GM21786 (cell line): ENCODE measurements around the gene INTS15.

ENCODE experiments used
- ATAC-seq: cut with Tn5 transposase; IDR thresholded peaks from one replicate; pipeline ENCODE4 v1.9.1; 2021; ENCODE audit not compliant: unreplicated experiment

INTS15 gene

GRCh38 chr7:6642239-6642839 lies 52.5 kb downstream of the INTS15 start:
- no peak for ATAC-seq

GRCh38 chr7:6642861-6643640 lies 53.2 kb downstream of the INTS15 start:
- no peak for ATAC-seq

GRCh38 chr7:6643915-6644625 lies 54.2 kb downstream of the INTS15 start:
- no peak for ATAC-seq

GRCh38 chr7:6644728-6645127 lies 54.9 kb downstream of the INTS15 start:
- no peak for ATAC-seq

GRCh38 chr7:6646465-6646864 lies 56.6 kb downstream of the INTS15 start:
- ATAC-seq: no peak

GRCh38 chr7:6647080-6647479 lies 57.3 kb downstream of the INTS15 start:
- no peak for ATAC-seq

- ATAC-seq: no peak
These were observed 57.7 kb downstream of the INTS15 start for GRCh38 chr7:6647541-6647940.

- ATAC-seq: no peak
These were observed 58.4 kb downstream of the INTS15 start for GRCh38 chr7:6648066-6648814.

- ATAC-seq: no peak
These were observed 58.9 kb downstream of the INTS15 start for GRCh38 chr7:6648815-6649104.

GRCh38 chr7:6649241-6649961 lies 59.6 kb downstream of the INTS15 start:
- ATAC-seq: no peak

GRCh38 chr7:6650086-6650485 lies 60.3 kb downstream of the INTS15 start:
- no peak for ATAC-seq

- ATAC-seq: no peak
These were observed 60.7 kb downstream of the INTS15 start for GRCh38 chr7:6650521-6651011.

- no peak for ATAC-seq
These were observed 62.1 kb downstream of the INTS15 start for GRCh38 chr7:6651851-6652445.

- ATAC-seq: no peak
These were observed 62.7 kb downstream of the INTS15 start for GRCh38 chr7:6652446-6653011.

- no peak for ATAC-seq
These were observed 63.5 kb downstream of the INTS15 start for GRCh38 chr7:6653071-6654003.

GRCh38 chr7:6654113-6654841 lies 64.5 kb downstream of the INTS15 start:
- ATAC-seq: no peak

- no peak for ATAC-seq
These were observed 65.2 kb downstream of the INTS15 start for GRCh38 chr7:6654842-6655610.
